ENCODE results near the gene CARS1. TPM values are rescaled to one million over a fixed set of nuclear protein-coding genes. Genes with fewer than 3 reads are reported as not detected.
A peak's percentile ranks its signal among the peaks of the same experiment; 100 is the strongest.

Gene CARS1
- total RNA-seq, 1 donor, result 106 TPM

GRCh38 chr11:3091081-3091845 is 34.0 kb upstream of the CARS1 start:
- H3K9me3 ChIP-seq (ENCODE audit: low read depth, low read length), result no peaks in the 10 kb centered on the region
- no peak overlapping the region for H2AFZ ChIP-seq (ENCODE audit: low read length)
- H3K4me2 ChIP-seq (ENCODE audit: insufficient read depth, low read length), result no peak overlapping the region

GRCh38 chr11:3090096-3090901 is 33.1 kb upstream of the CARS1 start:
- no peak overlapping the region for H3K4me3 ChIP-seq (ENCODE audit: insufficient read depth, low read length)
- H3K79me2 ChIP-seq (ENCODE audit: insufficient read depth, low read length), result no peaks in the 10 kb centered on the region
- no peak overlapping the region for H2AFZ ChIP-seq (ENCODE audit: low read length)
- H3K36me3 ChIP-seq (ENCODE audit: insufficient read depth, low read length), result peaks cover 21% of the 10 kb centered on the region
- no peaks in the 10 kb centered on the region for H3K27me3 ChIP-seq (ENCODE audit: insufficient read depth, low read length)
- peak; percentile 35 for DNase-seq (ENCODE audit: insufficient read length, low spot score, missing footprints)
- H3K4me2 ChIP-seq (ENCODE audit: insufficient read depth, low read length), result no peak overlapping the region
- peaks cover 5% of the 10 kb centered on the region for H4K20me1 ChIP-seq (ENCODE audit: insufficient read depth, low read length)
- no peaks in the 10 kb centered on the region for H3K9me3 ChIP-seq (ENCODE audit: low read depth, low read length)
- TF ChIP-seq, protein P1, sequence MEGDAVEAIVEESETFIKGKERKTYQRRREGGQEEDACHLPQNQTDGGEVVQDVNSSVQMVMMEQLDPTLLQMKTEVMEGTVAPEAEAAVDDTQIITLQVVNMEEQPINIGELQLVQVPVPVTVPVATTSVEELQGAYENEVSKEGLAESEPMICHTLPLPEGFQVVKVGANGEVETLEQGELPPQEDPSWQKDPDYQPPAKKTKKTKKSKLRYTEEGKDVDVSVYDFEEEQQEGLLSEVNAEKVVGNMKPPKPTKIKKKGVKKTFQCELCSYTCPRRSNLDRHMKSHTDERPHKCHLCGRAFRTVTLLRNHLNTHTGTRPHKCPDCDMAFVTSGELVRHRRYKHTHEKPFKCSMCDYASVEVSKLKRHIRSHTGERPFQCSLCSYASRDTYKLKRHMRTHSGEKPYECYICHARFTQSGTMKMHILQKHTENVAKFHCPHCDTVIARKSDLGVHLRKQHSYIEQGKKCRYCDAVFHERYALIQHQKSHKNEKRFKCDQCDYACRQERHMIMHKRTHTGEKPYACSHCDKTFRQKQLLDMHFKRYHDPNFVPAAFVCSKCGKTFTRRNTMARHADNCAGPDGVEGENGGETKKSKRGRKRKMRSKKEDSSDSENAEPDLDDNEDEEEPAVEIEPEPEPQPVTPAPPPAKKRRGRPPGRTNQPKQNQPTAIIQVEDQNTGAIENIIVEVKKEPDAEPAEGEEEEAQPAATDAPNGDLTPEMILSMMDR (IDR thresholded peaks at IDR 0.05; ENCODE audit: extremely low read depth, low read depth, low read length), result no peak
- H3K4me1 ChIP-seq (ENCODE audit: insufficient read depth, low read length), result peaks cover 4% of the 10 kb centered on the region
- no peak overlapping the region for H3K27ac ChIP-seq (ENCODE audit: low read depth, low read length)

More at GRCh38 chr11:3091081-3091845, 34.0 kb upstream of the CARS1 start:
- peaks cover 5% of the 10 kb centered on the region for H4K20me1 ChIP-seq (ENCODE audit: insufficient read depth, low read length)
- peaks cover 21% of the 10 kb centered on the region for H3K36me3 ChIP-seq (ENCODE audit: insufficient read depth, low read length)
- peaks cover 13% of the 10 kb centered on the region for H3K4me1 ChIP-seq (ENCODE audit: insufficient read depth, low read length)
- H3K27ac ChIP-seq (ENCODE audit: low read depth, low read length), result no peak overlapping the region
- H3K27me3 ChIP-seq (ENCODE audit: insufficient read depth, low read length), result no peaks in the 10 kb centered on the region
- H3K4me3 ChIP-seq (ENCODE audit: insufficient read depth, low read length), result no peak overlapping the region
- DNase-seq (ENCODE audit: insufficient read length, low spot score, missing footprints), result peak; percentile 54
- no peaks in the 10 kb centered on the region for H3K79me2 ChIP-seq (ENCODE audit: insufficient read depth, low read length)
- TF ChIP-seq, protein P1 (IDR thresholded peaks at IDR 0.05; ENCODE audit: extremely low read depth, low read depth, low read length), result no peak

GRCh38 chr11:3089236-3090061 is 32.2 kb upstream of the CARS1 start:
- H4K20me1 ChIP-seq (ENCODE audit: insufficient read depth, low read length), result peaks cover 5% of the 10 kb centered on the region
- H3K36me3 ChIP-seq (ENCODE audit: insufficient read depth, low read length), result peaks cover 21% of the 10 kb centered on the region
- TF ChIP-seq, protein P1 (IDR thresholded peaks at IDR 0.05; ENCODE audit: extremely low read depth, low read depth, low read length), result no peak

More at GRCh38 chr11:3089236-3090061, 32.2 kb upstream of the CARS1 start:
- no peak overlapping the region for H3K4me3 ChIP-seq (ENCODE audit: insufficient read depth, low read length)
- no peak overlapping the region for H2AFZ ChIP-seq (ENCODE audit: low read length)
- H3K27ac ChIP-seq (ENCODE audit: low read depth, low read length), result no peak overlapping the region
- DNase-seq (ENCODE audit: insufficient read length, low spot score, missing footprints), result peak; percentile 53
- H3K4me2 ChIP-seq (ENCODE audit: insufficient read depth, low read length), result no peak overlapping the region
- H3K4me1 ChIP-seq (ENCODE audit: insufficient read depth, low read length), result no peaks in the 10 kb centered on the region
- H3K79me2 ChIP-seq (ENCODE audit: insufficient read depth, low read length), result no peaks in the 10 kb centered on the region
- H3K27me3 ChIP-seq (ENCODE audit: insufficient read depth, low read length), result no peaks in the 10 kb centered on the region
- no peaks in the 10 kb centered on the region for H3K9me3 ChIP-seq (ENCODE audit: low read depth, low read length)

All from osteoblast (primary cell).